GM12878 (cell line): ENCODE results near the gene RRP1B. TPM values are rescaled to one million over a fixed set of nuclear protein-coding genes. Genes with fewer than 3 reads are reported as not detected.

Experiments
- CBX3 ChIP-seq: fragments of 200-600 bp; sonication (generic); IDR thresholded peaks from 2 replicates; pipeline ENCODE4 v1.6.1; 2016; ENCODE audit warnings: low read depth, borderline replicate concordance
- CEBPB ChIP-seq, 2 experiments: fragments of 150-350 bp in 1 of 2; IDR thresholded peaks; 2 replicates each; pipeline ENCODE4 v1.6.1; 2012 to 2014; ENCODE audit warnings: low read depth in 2 of 2, low read length in 2 of 2, borderline replicate concordance in 1 of 2, inconsistent platforms in 1 of 2
- EED ChIP-seq: sonication (generic); IDR thresholded peaks from 2 replicates; pipeline ENCODE4 v1.6.1; 2016; ENCODE audit warnings: antibody characterized with exemption, low read depth
- HDGF ChIP-seq: fragments of 450-650 bp; IDR thresholded peaks from 2 replicates; pipeline ENCODE4 v1.6.1; 2016; ENCODE audit warnings: antibody characterized with exemption
- MEF2B ChIP-seq: fragments of 450-650 bp; IDR thresholded peaks from 2 replicates; pipeline ENCODE4 v1.6.1; 2018; ENCODE audit warnings: mild to moderate bottlenecking, moderate library complexity; ENCODE audit not compliant: partially characterized antibody, poor library complexity, severe bottlenecking
- NFXL1 ChIP-seq: fragments of 450-650 bp; IDR thresholded peaks from 2 replicates; pipeline ENCODE4 v1.6.1; 2017; ENCODE audit warnings: antibody characterized with exemption, mild to moderate bottlenecking, borderline replicate concordance
- NFYA ChIP-seq: IDR thresholded peaks from 2 replicates; pipeline ENCODE4 v1.6.1; 2011; ENCODE audit warnings: low read depth, mild to moderate bottlenecking, low read length, improper control_type of control experiment, borderline replicate concordance
- NR2F1 ChIP-seq: fragments of 450-650 bp; conservative IDR thresholded peaks from 2 replicates; pipeline ENCODE4 v1.6.1; 2017; ENCODE audit warnings: mild to moderate bottlenecking
- PAX8 ChIP-seq: fragments of 450-650 bp; IDR thresholded peaks from 2 replicates; pipeline ENCODE4 v1.6.1; 2017; ENCODE audit warnings: mild to moderate bottlenecking, moderate library complexity
- RB1 ChIP-seq: fragments of 450-650 bp; formaldehyde crosslinking; IDR thresholded peaks from 2 replicates; pipeline ENCODE4 v1.6.1; 2017; ENCODE audit warnings: mild to moderate bottlenecking, borderline replicate concordance
- RFX5 ChIP-seq: IDR thresholded peaks from 2 replicates; pipeline ENCODE4 v1.6.1; 2011; ENCODE audit warnings: low read depth, low read length, improper control_type of control experiment
- SP1 ChIP-seq: IDR thresholded peaks from one replicate; pipeline ENCODE4 v1.6.1; 2011; ENCODE audit warnings: low read depth, low read length
- SREBF2 ChIP-seq: IDR thresholded peaks from 2 replicates; pipeline ENCODE4 v1.6.1; 2012; ENCODE audit warnings: mild to moderate bottlenecking, low read length
- TCF7 ChIP-seq: IDR thresholded peaks from 2 replicates; pipeline ENCODE4 v1.6.1; 2014; ENCODE audit warnings: antibody characterized with exemption, borderline replicate concordance
- ZBTB4 ChIP-seq: fragments of 450-650 bp; formaldehyde crosslinking; IDR thresholded peaks from 2 replicates; pipeline ENCODE4 v1.4.0; 2022; ENCODE audit warnings: mild to moderate bottlenecking, moderate library complexity
- ZNF24 ChIP-seq: fragments of 450-650 bp; IDR thresholded peaks from 2 replicates; pipeline ENCODE4 v1.6.1; 2017; ENCODE audit warnings: antibody characterized with exemption, mild to moderate bottlenecking
- ZSCAN29 ChIP-seq: fragments of 450-650 bp; IDR thresholded peaks from 2 replicates; pipeline ENCODE4 v1.6.1; 2017; ENCODE audit warnings: mild to moderate bottlenecking, moderate library complexity
- polyA plus RNA-seq, 11 experiments: library from polyadenylated mRNA; depleted of rRNA in 4 of 11; unstranded in 6 of 11; stranded (reverse) in 5 of 11; fragments of >200 nt; fragmentation: Nextera tagmentation in 4 of 11; fragmentation: Illumina TruSeq in 1 of 11; extraction: Ambion mirVana in 4 of 11; extraction: Trizol in 1 of 11; gene quantifications; 1 replicate in 1 of 11; 2 replicates in 10 of 11; pipeline versions ENCODE4 v1.2.1 to v1.2.3, GENCODE V29; 2011 to 2016; ENCODE audit warnings: inconsistent platforms in 2 of 11, missing spikeins in 2 of 11, low read depth in 1 of 11
- total RNA-seq, 4 experiments: library from RNA; depleted of rRNA in 3 of 4; stranded (reverse); fragments of >200 nt in 3 of 4; fragmentation: Illumina TruSeq in 1 of 4; extraction: Trizol in 1 of 4; gene quantifications; 2 replicates each; pipeline versions ENCODE4 v1.2.1 to v1.2.3, GENCODE V29; 2013 to 2021
- TF ChIP-seq, protein P1 (sequence below): fragments of 450-650 bp; conservative IDR thresholded peaks from 2 replicates; pipeline ENCODE4 v1.6.1; 2017; ENCODE audit warnings: mild to moderate bottlenecking, moderate library complexity
- TF ChIP-seq, protein P2 (sequence below): fragments of 450-650 bp; IDR thresholded peaks from 2 replicates; pipeline ENCODE4 v1.6.1; 2016; ENCODE audit warnings: mild to moderate bottlenecking, moderate library complexity, borderline replicate concordance
- TF ChIP-seq, protein P3 (sequence below): IDR thresholded peaks from 2 replicates; pipeline ENCODE4 v1.6.1; 2011; ENCODE audit warnings: low read depth, mild to moderate bottlenecking, low read length, moderate library complexity, borderline replicate concordance; ENCODE audit errors: extremely low read depth

Gene RRP1B
- total and polyA plus RNA-seq, 10 of the 15 experiments (the other 5 are each of a cell fraction or from before 2014, with no cell fraction given) = 8.1 to 57.4 (median 38.1) TPM

GRCh38 chr21:43718872-43719747 is 59.8 kb downstream of the RRP1B start, which contains the start of gene PDXK (continued):
- TF ChIP-seq ZBTB4 (CRISPR knock-in tag) (no peak), ZSCAN29 (no peak), MEF2B (no peak), CBX3 (no peak), CEBPB (IDR thresholded peaks at IDR 0.05; ENCODE audit: borderline replicate concordance in 1 of 2, low read depth in 2 of 2, low read length in 2 of 2) (no peak), RFX5 (no peak), NR2F1 (peak; percentile 54), ZNF24 (peak; percentile 100), EED (no peak), NFXL1 (peak; percentile 62; the same call in 1 of the 2 replicates), SREBF2 (no peak), PAX8 (no peak), NFYA (no peak), SP1 (no peak), RB1 (peak; percentile 84), HDGF (no peak), TCF7 (no peak)
- TF ChIP-seq, protein P1, sequence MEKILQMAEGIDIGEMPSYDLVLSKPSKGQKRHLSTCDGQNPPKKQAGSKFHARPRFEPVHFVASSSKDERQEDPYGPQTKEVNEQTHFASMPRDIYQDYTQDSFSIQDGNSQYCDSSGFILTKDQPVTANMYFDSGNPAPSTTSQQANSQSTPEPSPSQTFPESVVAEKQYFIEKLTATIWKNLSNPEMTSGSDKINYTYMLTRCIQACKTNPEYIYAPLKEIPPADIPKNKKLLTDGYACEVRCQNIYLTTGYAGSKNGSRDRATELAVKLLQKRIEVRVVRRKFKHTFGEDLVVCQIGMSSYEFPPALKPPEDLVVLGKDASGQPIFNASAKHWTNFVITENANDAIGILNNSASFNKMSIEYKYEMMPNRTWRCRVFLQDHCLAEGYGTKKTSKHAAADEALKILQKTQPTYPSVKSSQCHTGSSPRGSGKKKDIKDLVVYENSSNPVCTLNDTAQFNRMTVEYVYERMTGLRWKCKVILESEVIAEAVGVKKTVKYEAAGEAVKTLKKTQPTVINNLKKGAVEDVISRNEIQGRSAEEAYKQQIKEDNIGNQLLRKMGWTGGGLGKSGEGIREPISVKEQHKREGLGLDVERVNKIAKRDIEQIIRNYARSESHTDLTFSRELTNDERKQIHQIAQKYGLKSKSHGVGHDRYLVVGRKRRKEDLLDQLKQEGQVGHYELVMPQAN = peak; percentile 75
- TF ChIP-seq, protein P2, sequence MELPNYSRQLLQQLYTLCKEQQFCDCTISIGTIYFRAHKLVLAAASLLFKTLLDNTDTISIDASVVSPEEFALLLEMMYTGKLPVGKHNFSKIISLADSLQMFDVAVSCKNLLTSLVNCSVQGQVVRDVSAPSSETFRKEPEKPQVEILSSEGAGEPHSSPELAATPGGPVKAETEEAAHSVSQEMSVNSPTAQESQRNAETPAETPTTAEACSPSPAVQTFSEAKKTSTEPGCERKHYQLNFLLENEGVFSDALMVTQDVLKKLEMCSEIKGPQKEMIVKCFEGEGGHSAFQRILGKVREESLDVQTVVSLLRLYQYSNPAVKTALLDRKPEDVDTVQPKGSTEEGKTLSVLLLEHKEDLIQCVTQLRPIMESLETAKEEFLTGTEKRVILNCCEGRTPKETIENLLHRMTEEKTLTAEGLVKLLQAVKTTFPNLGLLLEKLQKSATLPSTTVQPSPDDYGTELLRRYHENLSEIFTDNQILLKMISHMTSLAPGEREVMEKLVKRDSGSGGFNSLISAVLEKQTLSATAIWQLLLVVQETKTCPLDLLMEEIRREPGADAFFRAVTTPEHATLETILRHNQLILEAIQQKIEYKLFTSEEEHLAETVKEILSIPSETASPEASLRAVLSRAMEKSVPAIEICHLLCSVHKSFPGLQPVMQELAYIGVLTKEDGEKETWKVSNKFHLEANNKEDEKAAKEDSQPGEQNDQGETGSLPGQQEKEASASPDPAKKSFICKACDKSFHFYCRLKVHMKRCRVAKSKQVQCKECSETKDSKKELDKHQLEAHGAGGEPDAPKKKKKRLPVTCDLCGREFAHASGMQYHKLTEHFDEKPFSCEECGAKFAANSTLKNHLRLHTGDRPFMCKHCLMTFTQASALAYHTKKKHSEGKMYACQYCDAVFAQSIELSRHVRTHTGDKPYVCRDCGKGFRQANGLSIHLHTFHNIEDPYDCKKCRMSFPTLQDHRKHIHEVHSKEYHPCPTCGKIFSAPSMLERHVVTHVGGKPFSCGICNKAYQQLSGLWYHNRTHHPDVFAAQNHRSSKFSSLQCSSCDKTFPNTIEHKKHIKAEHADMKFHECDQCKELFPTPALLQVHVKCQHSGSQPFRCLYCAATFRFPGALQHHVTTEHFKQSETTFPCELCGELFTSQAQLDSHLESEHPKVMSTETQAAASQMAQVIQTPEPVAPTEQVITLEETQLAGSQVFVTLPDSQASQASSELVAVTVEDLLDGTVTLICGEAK = no peak
- TF ChIP-seq, protein P3, sequence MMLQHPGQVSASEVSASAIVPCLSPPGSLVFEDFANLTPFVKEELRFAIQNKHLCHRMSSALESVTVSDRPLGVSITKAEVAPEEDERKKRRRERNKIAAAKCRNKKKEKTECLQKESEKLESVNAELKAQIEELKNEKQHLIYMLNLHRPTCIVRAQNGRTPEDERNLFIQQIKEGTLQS = no peak
